Trophoblast cell (in vitro differentiated cells and primary cell): ENCODE results near the gene PCYT1B.

ENCODE experiments used
- DNase-seq, 2 donors: peaks; one replicate each; pipeline ENCODE4 v3.0.0-alpha.2; 2016
- H2AFZ ChIP-seq: 2 replicates; pipeline ENCODE4 v1.6.1; 2013; ENCODE audit warnings: low read length, moderate library complexity, mild to moderate bottlenecking; ENCODE audit not compliant: insufficient read depth, poor library complexity
- H2AK5ac ChIP-seq: 2 replicates; pipeline ENCODE4 v1.6.1; 2013; ENCODE audit warnings: mild to moderate bottlenecking, low read length
- H2BK120ac ChIP-seq: 2 replicates; pipeline ENCODE4 v1.6.1; 2013; ENCODE audit warnings: low read length, mild to moderate bottlenecking, moderate library complexity; ENCODE audit not compliant: insufficient read depth, poor library complexity
- H2BK12ac ChIP-seq: 2 replicates; pipeline ENCODE4 v1.6.1; 2013; ENCODE audit warnings: mild to moderate bottlenecking, low read length, moderate library complexity
- H2BK5ac ChIP-seq: 2 replicates; pipeline ENCODE4 v1.6.1; 2013; ENCODE audit warnings: low read length, low read depth, moderate library complexity, mild to moderate bottlenecking; ENCODE audit not compliant: poor library complexity
- H3K14ac ChIP-seq: 2 replicates; pipeline ENCODE4 v1.6.1; 2013; ENCODE audit warnings: mild to moderate bottlenecking, low read length
- H3K18ac ChIP-seq: 2 replicates; pipeline ENCODE4 v1.6.1; 2013; ENCODE audit warnings: mild to moderate bottlenecking, low read length
- H3K23ac ChIP-seq: 2 replicates; pipeline ENCODE4 v1.6.1; 2013; ENCODE audit warnings: low read length
- H3K27ac ChIP-seq: 2 replicates; pipeline ENCODE4 v1.5.1; 2013; ENCODE audit warnings: low read depth, mild to moderate bottlenecking, inconsistent platforms, low read length, moderate library complexity
- H3K27me3 ChIP-seq: 2 replicates; pipeline ENCODE4 v1.6.1; 2013; ENCODE audit warnings: inconsistent platforms, mild to moderate bottlenecking, low read length, moderate library complexity; ENCODE audit not compliant: insufficient read depth
- H3K36me3 ChIP-seq, 2 experiments: 1 replicate in 1 of 2; 2 replicates in 1 of 2; pipeline ENCODE4 v1.6.1; 2013; ENCODE audit warnings: low read length in 2 of 2, mild to moderate bottlenecking in 2 of 2, moderate library complexity in 1 of 2; ENCODE audit not compliant: insufficient read depth in 2 of 2, control insufficient read depth in 1 of 2
- H3K4ac ChIP-seq: 2 replicates; pipeline ENCODE4 v1.6.1; 2013; ENCODE audit warnings: low read depth, mild to moderate bottlenecking, low read length, moderate library complexity
- H3K4me1 ChIP-seq, 2 experiments: 1 replicate in 1 of 2; 2 replicates in 1 of 2; pipeline ENCODE4 v1.6.1; 2013; ENCODE audit warnings: low read length in 2 of 2, mild to moderate bottlenecking in 2 of 2, moderate library complexity in 1 of 2; ENCODE audit not compliant: insufficient read depth in 2 of 2, control insufficient read depth in 1 of 2
- H3K4me2 ChIP-seq: 2 replicates; pipeline ENCODE4 v1.6.1; 2013; ENCODE audit warnings: inconsistent platforms, mild to moderate bottlenecking, low read length, moderate library complexity
- H3K4me3 ChIP-seq: 2 replicates; pipeline ENCODE4 v1.5.1; 2013; ENCODE audit warnings: mild to moderate bottlenecking, low read depth, low read length, inconsistent platforms
- H3K79me1 ChIP-seq: one replicate; pipeline ENCODE4 v1.6.1; 2013; ENCODE audit warnings: low read length
- H3K79me2 ChIP-seq: 2 replicates; pipeline ENCODE4 v1.6.1; 2013; ENCODE audit warnings: low read length, mild to moderate bottlenecking; ENCODE audit not compliant: control insufficient read depth, insufficient read depth, poor library complexity
- H3K9ac ChIP-seq: 2 replicates; pipeline ENCODE4 v1.6.1; 2013; ENCODE audit warnings: mild to moderate bottlenecking, low read length
- H3K9me3 ChIP-seq: 2 replicates; pipeline ENCODE4 v1.6.1; 2013; ENCODE audit warnings: low read depth, mild to moderate bottlenecking, control low read depth, inconsistent platforms, low read length; ENCODE audit not compliant: insufficient read depth
- H4K12ac ChIP-seq: 2 replicates; pipeline ENCODE4 v1.6.1; 2013; ENCODE audit warnings: low read depth, mild to moderate bottlenecking, low read length, moderate library complexity
- H4K8ac ChIP-seq: 2 replicates; pipeline ENCODE4 v1.6.1; 2013; ENCODE audit warnings: low read depth, mild to moderate bottlenecking, low read length, moderate library complexity
- H4K91ac ChIP-seq: one replicate; pipeline ENCODE4 v1.6.1; 2013; ENCODE audit warnings: low read depth, mild to moderate bottlenecking, low read length, moderate library complexity
- WGBS: extraction: QIAGEN DNeasy Blood & Tissue Kit; methylation state at CpG from one replicate; pipeline ENCODE4 v1.1.7; 2013; ENCODE audit warnings: missing lambda C conversion rate; ENCODE audit not compliant: insufficient read length, insufficient coverage; ENCODE audit errors: extremely low coverage; 5-methylcytosine and 5-hydroxymethylcytosine counted together

The PCYT1B gene

GRCh38 chrX:24692305-24692704, 45.2 kb upstream of the PCYT1B start:
- DNase-seq = no peak
- no peak overlapping the region for H2BK12ac ChIP-seq
- no peak overlapping the region for H3K4me3 ChIP-seq
- H2AFZ ChIP-seq = no peak overlapping the region
- H3K4me1 ChIP-seq = no peaks in the 10 kb centered on the region
- no peak overlapping the region for H2BK120ac ChIP-seq
- H3K36me3 ChIP-seq = no peaks in the 10 kb centered on the region
- H3K79me1 ChIP-seq = no peaks in the 10 kb centered on the region
- no peak overlapping the region for H4K8ac ChIP-seq
- no peaks in the 10 kb centered on the region for H3K9me3 ChIP-seq
- no peak overlapping the region for H3K4me2 ChIP-seq
- WGBS = no CpG with 5 or more reads among the region's 4 CpGs
- H3K79me2 ChIP-seq = peaks cover 2% of the 10 kb centered on the region
- no peak overlapping the region for H3K4ac ChIP-seq
- no peak overlapping the region for H3K23ac ChIP-seq
- H2AK5ac ChIP-seq = no peak overlapping the region
- no peak overlapping the region for H4K12ac ChIP-seq
- H3K27me3 ChIP-seq = no peaks in the 10 kb centered on the region
- H3K14ac ChIP-seq = no peak overlapping the region
- no peak overlapping the region for H2BK5ac ChIP-seq
- no peak overlapping the region for H3K27ac ChIP-seq
- H3K18ac ChIP-seq = no peak overlapping the region
- H4K91ac ChIP-seq = no peak overlapping the region
- H3K9ac ChIP-seq = no peak overlapping the region

- no peak overlapping the region for H3K9ac ChIP-seq
- WGBS = no CpG with 5 or more reads among the region's 2 CpGs
These were observed 36.9 kb upstream of the PCYT1B start for GRCh38 chrX:24684048-24684447.

GRCh38 chrX:24682739-24683432, 35.7 kb upstream of the PCYT1B start:
- no peak overlapping the region for H3K4ac ChIP-seq
- no peak overlapping the region for H4K8ac ChIP-seq
- H2BK5ac ChIP-seq = no peak overlapping the region
- no peak overlapping the region for H4K91ac ChIP-seq
- no peak overlapping the region for H3K18ac ChIP-seq
- H3K4me1 ChIP-seq = no peaks in the 10 kb centered on the region
- no peak overlapping the region for H3K4me3 ChIP-seq
- H3K27me3 ChIP-seq = no peaks in the 10 kb centered on the region
- no peaks in the 10 kb centered on the region for H3K79me1 ChIP-seq
- H2AFZ ChIP-seq = no peak overlapping the region
- H3K23ac ChIP-seq = no peak overlapping the region
- no peaks in the 10 kb centered on the region for H3K36me3 ChIP-seq
- no peak for DNase-seq
- no peak overlapping the region for H3K14ac ChIP-seq
- H4K12ac ChIP-seq = no peak overlapping the region
- no peak overlapping the region for H3K4me2 ChIP-seq
- no peaks in the 10 kb centered on the region for H3K9me3 ChIP-seq
- H2BK120ac ChIP-seq = no peak overlapping the region
- no CpG with 5 or more reads among the region's 7 CpGs for WGBS
- H3K9ac ChIP-seq = no peak overlapping the region
- H2BK12ac ChIP-seq = no peak overlapping the region
- H3K27ac ChIP-seq = no peak overlapping the region
- H2AK5ac ChIP-seq = no peak overlapping the region
- no peaks in the 10 kb centered on the region for H3K79me2 ChIP-seq

More at GRCh38 chrX:24684048-24684447, 36.9 kb upstream of the PCYT1B start:
- DNase-seq = no peak
- Histone ChIP-seq H3K79me2 (no peaks in the 10 kb centered on the region), H2BK5ac (no peak overlapping the region), H3K79me1 (no peaks in the 10 kb centered on the region), H3K4me2 (no peak overlapping the region), H3K9me3 (no peaks in the 10 kb centered on the region), H4K91ac (no peak overlapping the region), H3K27me3 (no peaks in the 10 kb centered on the region), H3K18ac (no peak overlapping the region), H3K4me1 (no peaks in the 10 kb centered on the region), H3K4me3 (no peak overlapping the region), H3K23ac (no peak overlapping the region), H4K8ac (no peak overlapping the region), H2AK5ac (no peak overlapping the region), H2AFZ (no peak overlapping the region), H3K27ac (no peak overlapping the region), H3K4ac (no peak overlapping the region), H2BK12ac (no peak overlapping the region), H3K36me3 (no peaks in the 10 kb centered on the region), H4K12ac (no peak overlapping the region), H2BK120ac (no peak overlapping the region), H3K14ac (no peak overlapping the region)

- Histone ChIP-seq H3K9me3 (no peaks in the 10 kb centered on the region), H3K18ac (no peak overlapping the region), H2AFZ (no peak overlapping the region), H3K4me1 (peaks cover 0 to 3% of the 10 kb centered on the region in 2 experiments), H3K4me3 (no peak overlapping the region), H4K8ac (no peak overlapping the region), H3K79me1 (no peaks in the 10 kb centered on the region), H4K12ac (no peak overlapping the region), H3K27me3 (no peaks in the 10 kb centered on the region), H3K9ac (no peak overlapping the region), H3K4me2 (no peak overlapping the region), H3K4ac (no peak overlapping the region), H3K23ac (no peak overlapping the region), H3K36me3 (no peaks in the 10 kb centered on the region), H2BK12ac (no peak overlapping the region), H3K79me2 (no peaks in the 10 kb centered on the region), H3K14ac (no peak overlapping the region), H2BK5ac (no peak overlapping the region), H4K91ac (no peak overlapping the region), H2AK5ac (no peak overlapping the region), H2BK120ac (no peak overlapping the region), H3K27ac (no peak overlapping the region)
- WGBS = no CpG with 5 or more reads among the region's 5 CpGs
- DNase-seq = peak in 1 of 2 donors; percentile 42
These were observed 29.4 kb upstream of the PCYT1B start for GRCh38 chrX:24676403-24677024.
